GM19035 (cell line): ENCODE measurements around the gene CAPN1.

ENCODE experiments used
- ATAC-seq: cut with Tn5 transposase; IDR thresholded peaks from one replicate; pipeline ENCODE4 v1.9.1; 2021; ENCODE audit not compliant: unreplicated experiment

The CAPN1 gene

GRCh38 chr11:65258988-65259387 is 77.3 kb downstream of the CAPN1 start:
- ATAC-seq, result no peak

GRCh38 chr11:65260302-65260701 is 78.6 kb downstream of the CAPN1 start:
- no peak for ATAC-seq

- no peak for ATAC-seq
Measured at GRCh38 chr11:65260756-65261590, 79.2 kb downstream of the CAPN1 start.
